ENCODE data around the gene SIRT4. TPM values are rescaled to one million over a fixed set of nuclear protein-coding genes. Genes with fewer than 3 reads are reported as not detected.
"Not testable (repeated sequence)": the region's sequence is repeated elsewhere in the genome, so short reads cannot be mapped to it uniquely, and the experiment has no call there.

The SIRT4 gene
- total and polyA plus RNA-seq, 9 donors: 3.4 to 6.3 (median 4.4) TPM

GRCh38 chr12:120332523-120332922, 30.4 kb downstream of the SIRT4 start:
- H3K9me3 ChIP-seq (replicated peaks; ENCODE audit: control insufficient read depth, low read depth, low read length): peaks cover 4% of the 10 kb centered on the region
- no peaks in the 10 kb centered on the region for H3K27me3 ChIP-seq (ENCODE audit: control insufficient read depth, insufficient read depth, low read length)
- H3K4me3 ChIP-seq (ENCODE audit: low read length): no peak overlapping the region
- no peak overlapping the region for H3K27ac ChIP-seq (ENCODE audit: low read length)
- no peaks in the 10 kb centered on the region for H3K36me3 ChIP-seq (ENCODE audit: control insufficient read depth, insufficient read depth, low read length)
- no peaks in the 10 kb centered on the region for H3K4me1 ChIP-seq (ENCODE audit: control insufficient read depth, insufficient read depth, low read length)
- WGBS (ENCODE audit: insufficient coverage): no CpG with 5 or more reads among the region's 7 CpGs
- DNase-seq: no peak

- H3K9me3 ChIP-seq (replicated peaks; ENCODE audit: control insufficient read depth, low read depth, low read length); H3K27ac ChIP-seq (ENCODE audit: low read length); H3K36me3 ChIP-seq (ENCODE audit: control insufficient read depth, insufficient read depth, low read length); H3K27me3 ChIP-seq (ENCODE audit: control insufficient read depth, insufficient read depth, low read length); H3K4me3 ChIP-seq (ENCODE audit: low read length); H3K4me1 ChIP-seq (ENCODE audit: control insufficient read depth, insufficient read depth, low read length): not testable (repeated sequence)
- DNase-seq: peak; percentile 17
- WGBS (ENCODE audit: insufficient coverage): 0% methylated on average over 3 of the region's 12 CpGs
Measured at GRCh38 chr12:120335447-120335846, 33.3 kb downstream of the SIRT4 start.

- H3K9me3 ChIP-seq (replicated peaks; ENCODE audit: control insufficient read depth, low read depth, low read length); H3K4me1 ChIP-seq (ENCODE audit: control insufficient read depth, insufficient read depth, low read length); H3K36me3 ChIP-seq (ENCODE audit: control insufficient read depth, insufficient read depth, low read length); H3K4me3 ChIP-seq (ENCODE audit: low read length); H3K27me3 ChIP-seq (ENCODE audit: control insufficient read depth, insufficient read depth, low read length); H3K27ac ChIP-seq (ENCODE audit: low read length); DNase-seq: not testable (repeated sequence)
- no CpG with 5 or more reads among the region's 2 CpGs for WGBS (ENCODE audit: insufficient coverage)
Measured at GRCh38 chr12:120336392-120336791, 34.3 kb downstream of the SIRT4 start.

- no peaks in the 10 kb centered on the region for H3K36me3 ChIP-seq (ENCODE audit: control insufficient read depth, insufficient read depth, low read length)
- no peak for DNase-seq
- WGBS (ENCODE audit: insufficient coverage): 100% methylated on average over 2 of the region's 2 CpGs
- H3K27ac ChIP-seq (ENCODE audit: low read length): no peak overlapping the region
- H3K9me3 ChIP-seq (replicated peaks; ENCODE audit: control insufficient read depth, low read depth, low read length): peaks cover 4% of the 10 kb centered on the region
- H3K27me3 ChIP-seq (ENCODE audit: control insufficient read depth, insufficient read depth, low read length): no peaks in the 10 kb centered on the region
- H3K4me1 ChIP-seq (ENCODE audit: control insufficient read depth, insufficient read depth, low read length): no peaks in the 10 kb centered on the region
- no peak overlapping the region for H3K4me3 ChIP-seq (ENCODE audit: low read length)
Measured at GRCh38 chr12:120337730-120338129, 35.6 kb downstream of the SIRT4 start.

DNA sequence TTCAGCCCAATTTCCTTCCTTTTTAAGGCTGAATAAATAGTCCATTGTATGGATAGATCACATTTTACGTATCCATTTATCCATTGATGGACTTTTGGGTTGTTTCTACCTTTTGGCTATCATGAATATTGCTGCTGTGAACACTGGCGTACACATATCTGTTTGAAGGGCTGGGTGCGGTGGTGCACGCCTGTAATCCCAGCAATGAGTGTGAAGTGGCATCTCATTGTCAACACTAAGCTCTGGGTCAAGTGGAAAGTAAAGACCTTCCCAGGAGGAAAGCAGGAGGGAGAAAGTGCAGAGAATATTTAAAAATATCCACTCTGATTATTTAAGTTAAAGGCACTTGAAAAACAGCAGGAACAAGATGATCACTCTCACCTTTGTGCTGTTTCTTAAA, 37.1 kb downstream of the SIRT4 start:
- H3K27ac ChIP-seq (ENCODE audit: low read length): no peak overlapping the region
- H3K4me1 ChIP-seq (ENCODE audit: control insufficient read depth, insufficient read depth, low read length): no peaks in the 10 kb centered on the region
- no peaks in the 10 kb centered on the region for H3K27me3 ChIP-seq (ENCODE audit: control insufficient read depth, insufficient read depth, low read length)
- no peak overlapping the region for H3K4me3 ChIP-seq (ENCODE audit: low read length)
- WGBS (ENCODE audit: insufficient coverage): 93% methylated on average over 3 of the region's 4 CpGs
- no peak for DNase-seq
- no peaks in the 10 kb centered on the region for H3K36me3 ChIP-seq (ENCODE audit: control insufficient read depth, insufficient read depth, low read length)
- peaks cover 4% of the 10 kb centered on the region for H3K9me3 ChIP-seq (replicated peaks; ENCODE audit: control insufficient read depth, low read depth, low read length)

- Histone ChIP-seq H3K27me3 (ENCODE audit: control insufficient read depth, insufficient read depth, low read length) (no peaks in the 10 kb centered on the region), H3K9me3 (replicated peaks; ENCODE audit: control insufficient read depth, low read depth, low read length) (no peaks in the 10 kb centered on the region), H3K4me1 (ENCODE audit: control insufficient read depth, insufficient read depth, low read length) (no peaks in the 10 kb centered on the region), H3K36me3 (ENCODE audit: control insufficient read depth, insufficient read depth, low read length) (no peaks in the 10 kb centered on the region), H3K27ac (ENCODE audit: low read length) (no peak overlapping the region), H3K4me3 (ENCODE audit: low read length) (no peak overlapping the region)
- WGBS (ENCODE audit: insufficient coverage): 53% methylated on average over 17 of the region's 30 CpGs
- no peak for DNase-seq
Measured at GRCh38 chr12:120342175-120343038, 40.3 kb downstream of the SIRT4 start.

GRCh38 chr12:120343039-120343537, 41.0 kb downstream of the SIRT4 start:
- H3K27ac ChIP-seq (ENCODE audit: low read length): no peak overlapping the region
- DNase-seq: no peak
- peaks cover under 1% of the 10 kb centered on the region for H3K36me3 ChIP-seq (ENCODE audit: control insufficient read depth, insufficient read depth, low read length)
- no peak overlapping the region for H3K4me3 ChIP-seq (ENCODE audit: low read length)
- no peaks in the 10 kb centered on the region for H3K9me3 ChIP-seq (replicated peaks; ENCODE audit: control insufficient read depth, low read depth, low read length)
- 59% methylated on average over 8 of the region's 10 CpGs for WGBS (ENCODE audit: insufficient coverage)
- no peaks in the 10 kb centered on the region for H3K27me3 ChIP-seq (ENCODE audit: control insufficient read depth, insufficient read depth, low read length)
- no peaks in the 10 kb centered on the region for H3K4me1 ChIP-seq (ENCODE audit: control insufficient read depth, insufficient read depth, low read length)

DNA sequence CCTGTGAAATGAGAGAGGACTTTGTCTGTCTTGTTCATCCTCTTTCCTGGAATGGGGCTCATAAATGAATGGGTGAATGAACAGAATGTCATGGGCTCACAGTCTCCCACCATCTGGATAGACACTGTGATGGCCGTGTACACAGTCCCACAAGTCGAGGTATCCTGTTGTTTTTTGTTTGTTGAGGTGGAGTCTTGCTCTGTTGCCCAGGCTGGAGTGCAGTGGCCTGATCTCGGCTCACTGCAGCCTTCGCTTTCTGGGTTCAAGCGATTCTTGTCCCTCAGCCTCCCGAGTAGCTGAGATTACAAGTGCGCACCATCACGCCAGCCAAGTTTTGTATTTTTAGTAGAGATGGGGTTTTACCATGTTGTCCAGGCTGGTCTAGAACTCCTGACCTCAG, 41.6 kb downstream of the SIRT4 start:
- H3K27ac ChIP-seq (ENCODE audit: low read length): no peak overlapping the region
- no peak for DNase-seq
- no peak overlapping the region for H3K4me3 ChIP-seq (ENCODE audit: low read length)
- H3K4me1 ChIP-seq (ENCODE audit: control insufficient read depth, insufficient read depth, low read length): no peaks in the 10 kb centered on the region
- H3K9me3 ChIP-seq (replicated peaks; ENCODE audit: control insufficient read depth, low read depth, low read length): no peaks in the 10 kb centered on the region
- peaks cover 3% of the 10 kb centered on the region for H3K36me3 ChIP-seq (ENCODE audit: control insufficient read depth, insufficient read depth, low read length)
- 100% methylated on average over 3 of the region's 8 CpGs for WGBS (ENCODE audit: insufficient coverage)
- H3K27me3 ChIP-seq (ENCODE audit: control insufficient read depth, insufficient read depth, low read length): no peaks in the 10 kb centered on the region

DNA sequence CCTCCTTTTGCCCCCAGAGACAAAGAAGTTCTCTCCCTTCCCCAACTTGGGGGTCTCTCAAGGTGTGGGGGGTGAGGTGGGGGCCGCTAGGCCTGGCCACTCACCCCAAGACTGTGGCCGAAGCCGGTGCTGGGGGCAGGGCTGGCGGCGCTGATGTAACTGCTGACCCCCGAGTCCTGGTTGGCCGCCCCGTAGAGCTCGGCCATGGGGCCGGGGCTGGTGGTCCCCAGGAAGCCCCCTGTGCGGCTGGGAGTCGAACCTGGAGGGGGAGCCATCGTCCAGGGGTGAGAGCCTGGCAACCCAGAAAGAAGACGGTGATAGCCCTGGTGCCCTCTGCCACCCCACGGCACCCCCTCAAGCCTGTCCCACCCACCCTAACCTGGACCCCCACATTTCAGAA, 43.9 kb downstream of the SIRT4 start:
- no peak overlapping the region for H3K27ac ChIP-seq (ENCODE audit: low read length)
- H3K4me3 ChIP-seq (ENCODE audit: low read length): no peak overlapping the region
- no peaks in the 10 kb centered on the region for H3K27me3 ChIP-seq (ENCODE audit: control insufficient read depth, insufficient read depth, low read length)
- H3K36me3 ChIP-seq (ENCODE audit: control insufficient read depth, insufficient read depth, low read length): peaks cover 3% of the 10 kb centered on the region
- WGBS (ENCODE audit: insufficient coverage): 90% methylated on average over 10 of the region's 15 CpGs
- DNase-seq: no peak
- H3K4me1 ChIP-seq (ENCODE audit: control insufficient read depth, insufficient read depth, low read length): no peaks in the 10 kb centered on the region
- H3K9me3 ChIP-seq (replicated peaks; ENCODE audit: control insufficient read depth, low read depth, low read length): no peaks in the 10 kb centered on the region

DNA sequence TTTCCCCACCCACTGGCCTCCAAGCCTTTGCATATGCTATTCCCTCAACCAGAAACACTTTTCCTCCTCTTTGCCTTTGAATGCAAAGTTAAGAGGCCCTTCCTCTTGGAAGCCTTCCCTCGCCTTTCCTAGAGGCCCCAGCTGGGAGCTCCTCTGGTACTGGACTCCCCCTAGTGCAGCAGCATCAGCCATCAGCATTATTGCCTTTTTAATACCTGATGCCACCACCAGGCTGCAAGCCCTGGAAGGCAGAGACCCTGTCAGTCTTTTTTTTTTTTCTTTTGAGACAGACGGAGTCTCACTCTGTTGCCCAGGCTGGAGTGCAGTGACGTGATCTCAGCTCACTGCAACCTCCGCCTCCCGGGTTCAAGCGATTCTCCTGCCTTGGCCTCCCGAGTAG, 44.6 kb downstream of the SIRT4 start:
- Histone ChIP-seq H3K27ac (ENCODE audit: low read length) (no peak overlapping the region), H3K9me3 (replicated peaks; ENCODE audit: control insufficient read depth, low read depth, low read length) (no peaks in the 10 kb centered on the region), H3K4me3 (ENCODE audit: low read length) (no peak overlapping the region), H3K4me1 (ENCODE audit: control insufficient read depth, insufficient read depth, low read length) (no peaks in the 10 kb centered on the region), H3K27me3 (ENCODE audit: control insufficient read depth, insufficient read depth, low read length) (no peaks in the 10 kb centered on the region), H3K36me3 (ENCODE audit: control insufficient read depth, insufficient read depth, low read length) (peaks cover 3% of the 10 kb centered on the region)
- DNase-seq: no peak
- 78% methylated on average over 7 of the region's 7 CpGs for WGBS (ENCODE audit: insufficient coverage)
